ENCODE results near the gene PRODH.
"Not testable (repeated sequence)": the region's sequence is repeated elsewhere in the genome, so short reads cannot be mapped to it uniquely, and the experiment has no call there.

Gene PRODH

GRCh38 chr22:18935889-18936529 lies at the start of gene PRODH:
PRODH (minus strand) TSS chr22:18936293; CDS start chr22:18936287, 6 bp downstream.
- DNase-seq (ENCODE audit: low spot score): no peak

- no peak for DNase-seq (ENCODE audit: low spot score)
These were observed 49.7 kb upstream of the PRODH start for GRCh38 chr22:18985780-18986179.

GRCh38 chr22:18984564-18984963 lies 48.5 kb upstream of the PRODH start:
- DNase-seq (ENCODE audit: low spot score): no peak

GRCh38 chr22:18983120-18983651 lies 47.1 kb upstream of the PRODH start:
- no peak for DNase-seq (ENCODE audit: low spot score)

GRCh38 chr22:18980829-18981228 lies 44.7 kb upstream of the PRODH start:
- no peak for DNase-seq (ENCODE audit: low spot score)

- no peak for DNase-seq (ENCODE audit: low spot score)
These were observed 43.9 kb upstream of the PRODH start for GRCh38 chr22:18979957-18980356.

GRCh38 chr22:18978506-18978905 lies 42.4 kb upstream of the PRODH start:
- no peak for DNase-seq (ENCODE audit: low spot score)

- no peak for DNase-seq (ENCODE audit: low spot score)
These were observed 41.8 kb upstream of the PRODH start for GRCh38 chr22:18977824-18978425.

- DNase-seq (ENCODE audit: low spot score): no peak
These were observed 40.2 kb upstream of the PRODH start for GRCh38 chr22:18976197-18976751.

GRCh38 chr22:18975434-18976196 lies 39.5 kb upstream of the PRODH start:
- DNase-seq (ENCODE audit: low spot score): no peak

GRCh38 chr22:18974477-18975180 lies 38.5 kb upstream of the PRODH start:
- no peak for DNase-seq (ENCODE audit: low spot score)

GRCh38 chr22:18973264-18974031 lies 37.4 kb upstream of the PRODH start:
- DNase-seq (ENCODE audit: low spot score): no peak

GRCh38 chr22:18972591-18972990 lies 36.5 kb upstream of the PRODH start:
- not testable (repeated sequence) for DNase-seq (ENCODE audit: low spot score)

- DNase-seq (ENCODE audit: low spot score): not testable (repeated sequence)
These were observed 35.9 kb upstream of the PRODH start for GRCh38 chr22:18972029-18972428.

GRCh38 chr22:18971321-18971751 lies 35.2 kb upstream of the PRODH start:
- no peak for DNase-seq (ENCODE audit: low spot score)

- DNase-seq (ENCODE audit: low spot score): no peak
These were observed 34.8 kb upstream of the PRODH start for GRCh38 chr22:18970948-18971315.

GRCh38 chr22:18970176-18970947 lies 34.3 kb upstream of the PRODH start:
- DNase-seq (ENCODE audit: low spot score): no peak

GRCh38 chr22:18969158-18969942 lies 33.3 kb upstream of the PRODH start:
- not testable (repeated sequence) for DNase-seq (ENCODE audit: low spot score)

GRCh38 chr22:18968011-18968749 lies 32.1 kb upstream of the PRODH start:
- DNase-seq (ENCODE audit: low spot score): no peak

Data from COLO829 (cell line).